ELF-1 (cell line): ENCODE results near the gene TTC23.

ENCODE experiments used
- DNase-seq: peaks from one replicate; pipeline ENCODE4 v3.0.0-alpha.2; 2016; ENCODE audit warnings: low read depth, low spot score

The TTC23 gene

DNA sequence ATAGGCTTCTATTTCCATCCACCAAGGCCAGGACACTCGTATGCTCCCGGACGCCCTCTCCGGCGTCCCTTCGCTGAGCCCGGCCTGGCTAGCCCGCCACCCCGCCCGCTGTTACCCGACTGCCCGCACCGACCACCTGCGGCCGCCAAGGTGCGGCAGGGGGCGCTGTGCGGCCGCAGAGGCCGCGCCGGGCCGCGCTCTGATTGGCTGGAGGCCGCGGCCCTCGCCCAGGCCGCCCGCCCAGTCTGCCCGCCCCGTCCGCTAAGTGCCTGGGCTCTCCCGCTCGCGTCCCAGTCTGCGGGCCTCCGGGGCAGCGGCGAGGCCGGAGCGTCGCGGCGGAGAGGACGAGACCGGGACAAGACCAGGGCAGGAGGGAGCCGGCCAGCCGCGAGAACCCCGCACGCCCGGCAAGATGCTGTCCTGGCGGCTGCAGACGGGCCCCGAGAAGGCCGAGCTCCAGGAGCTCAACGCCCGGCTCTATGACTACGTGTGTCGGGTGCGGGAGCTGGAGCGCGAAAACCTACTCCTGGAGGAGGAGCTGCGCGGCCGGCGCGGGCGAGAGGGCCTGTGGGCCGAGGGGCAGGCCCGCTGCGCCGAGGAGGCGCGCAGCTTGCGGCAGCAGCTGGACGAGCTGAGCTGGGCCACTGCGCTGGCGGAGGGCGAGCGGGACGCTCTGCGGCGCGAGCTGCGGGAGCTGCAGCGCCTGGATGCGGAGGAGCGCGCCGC lies 144.4 kb downstream of the TTC23 start, which contains the start of gene SYNM:
Gene SYNM (plus strand): TSS at position 293 of the 726 bp plus-strand sequence. CDS start 120 bp downstream, at position 413.
- peak; percentile 93 for DNase-seq

DNA sequence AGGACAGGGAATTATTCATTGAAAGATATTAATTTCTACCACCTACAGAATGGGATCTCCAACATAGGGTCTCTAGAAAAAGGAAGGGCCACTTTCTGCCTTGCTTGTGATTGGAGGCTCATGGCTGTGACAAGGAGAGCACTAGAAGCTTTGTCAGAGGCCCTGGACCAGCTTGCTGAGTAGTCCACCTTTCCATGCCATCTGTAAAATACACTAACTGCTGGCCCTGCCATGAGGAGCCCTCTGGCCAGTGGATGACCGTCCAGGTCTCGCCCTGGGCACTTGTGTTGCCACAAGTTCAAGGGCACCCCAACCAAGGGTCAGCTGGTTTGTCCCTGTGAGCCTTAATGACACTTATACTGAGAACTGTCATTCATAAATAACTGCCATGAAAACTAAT lies 146.1 kb downstream of the TTC23 start:
- no peak for DNase-seq

DNA sequence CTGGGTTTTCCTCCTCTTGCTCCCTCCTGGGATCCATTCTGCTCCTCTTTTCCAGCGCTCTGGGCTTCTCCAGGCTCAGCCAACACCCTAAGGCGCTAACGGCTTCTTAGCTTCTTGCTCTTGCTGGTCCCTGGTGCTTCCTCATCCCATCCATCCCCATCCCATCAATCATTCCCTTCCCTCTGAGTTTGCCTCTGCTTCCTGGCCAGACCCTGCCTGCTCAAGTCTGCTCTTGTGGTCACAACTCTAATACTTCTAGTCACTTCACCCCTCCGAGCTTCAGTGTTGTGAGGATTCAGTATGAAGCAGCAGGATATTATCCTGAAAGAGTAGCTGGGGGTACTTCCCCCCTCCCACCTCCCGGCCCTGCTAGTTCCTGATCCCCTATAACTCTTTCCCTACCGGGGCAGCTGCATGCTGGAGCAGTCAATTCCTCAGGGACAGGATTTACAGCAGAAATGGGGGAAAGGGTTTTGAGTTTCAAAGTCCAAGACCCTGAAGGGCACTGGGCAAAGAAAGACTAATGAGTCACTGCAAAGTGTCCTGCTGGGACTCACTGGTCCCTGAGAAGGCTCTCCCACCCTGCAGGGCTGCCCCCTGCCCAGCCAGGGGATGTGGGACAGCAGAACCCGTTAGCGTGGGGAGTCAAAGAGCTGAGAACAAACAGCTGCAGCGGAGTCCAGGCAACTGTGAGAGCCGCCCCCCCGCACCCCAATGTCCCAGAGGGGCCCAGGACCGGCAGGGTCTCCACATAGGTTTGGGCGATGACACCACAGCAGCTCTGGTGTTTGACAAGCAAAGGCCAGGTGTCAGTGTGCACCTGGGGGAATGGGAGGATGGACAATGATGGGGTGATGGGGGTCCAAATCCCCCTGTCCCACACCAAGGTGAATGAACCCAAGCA lies 146.8 kb downstream of the TTC23 start:
- DNase-seq: peak; percentile 34

DNA sequence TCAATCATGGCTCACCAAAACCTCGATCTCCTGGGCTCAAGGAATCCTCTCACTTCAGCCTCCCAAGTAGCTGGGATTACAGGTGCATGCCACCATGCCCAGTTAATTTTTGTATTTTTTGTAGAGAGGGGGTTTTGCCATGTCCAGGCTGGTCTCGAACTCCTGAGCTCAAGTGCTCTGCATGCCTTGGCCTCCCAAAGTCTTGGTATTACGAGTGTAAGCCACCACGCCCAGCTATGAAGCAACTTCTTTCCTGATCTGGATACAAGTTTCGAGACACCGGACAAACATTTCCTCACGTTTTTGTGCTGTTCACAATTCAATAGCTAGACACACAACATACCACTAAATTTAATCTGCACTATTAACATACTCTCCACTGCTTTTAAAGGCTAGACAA lies 147.9 kb downstream of the TTC23 start:
- no peak for DNase-seq

DNA sequence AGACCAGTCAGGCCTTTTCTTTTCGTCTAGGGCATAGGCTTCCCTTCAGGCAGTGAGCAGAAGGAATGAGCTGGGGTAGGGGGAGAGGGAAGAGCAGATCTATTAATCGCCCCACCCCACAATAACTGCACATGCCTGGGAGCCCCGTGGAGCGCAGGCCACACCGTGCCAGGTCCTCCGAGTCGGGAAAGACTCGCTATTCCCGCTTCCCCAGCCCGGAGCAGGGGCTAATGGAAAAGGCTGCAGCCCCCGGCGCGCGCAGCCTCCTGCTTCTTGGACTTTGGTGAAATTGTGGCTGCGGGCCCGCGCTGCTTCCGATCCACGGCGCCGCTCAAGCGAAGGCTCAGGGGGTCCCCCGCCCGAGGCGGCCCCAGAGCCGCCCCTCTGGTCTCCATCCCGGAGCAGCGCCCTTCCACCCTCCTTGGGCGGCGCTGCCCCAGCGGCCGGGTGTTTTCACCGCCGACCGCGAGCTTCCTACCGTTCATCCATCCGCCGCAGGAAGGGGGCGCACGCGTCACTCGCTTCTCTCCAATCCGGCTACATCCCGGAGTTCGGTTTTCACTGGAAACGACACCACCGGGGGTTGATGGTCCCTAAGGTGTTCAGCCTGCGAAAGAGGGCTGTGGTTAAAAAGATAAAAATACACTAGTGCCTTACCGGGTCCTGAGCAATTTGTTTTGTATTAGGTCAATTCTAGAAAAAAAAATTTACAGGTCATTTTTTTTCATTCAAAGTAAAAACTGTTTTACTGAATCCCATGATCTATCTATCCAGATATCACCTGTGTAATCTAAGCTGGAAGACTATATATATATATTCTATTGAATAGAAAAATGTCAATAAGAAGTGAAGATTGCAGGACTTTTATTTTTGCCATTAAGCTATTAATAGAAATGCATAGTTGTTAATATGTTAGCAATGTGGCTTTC lies 148.9 kb downstream of the TTC23 start:
- peak; percentile 81 for DNase-seq

DNA sequence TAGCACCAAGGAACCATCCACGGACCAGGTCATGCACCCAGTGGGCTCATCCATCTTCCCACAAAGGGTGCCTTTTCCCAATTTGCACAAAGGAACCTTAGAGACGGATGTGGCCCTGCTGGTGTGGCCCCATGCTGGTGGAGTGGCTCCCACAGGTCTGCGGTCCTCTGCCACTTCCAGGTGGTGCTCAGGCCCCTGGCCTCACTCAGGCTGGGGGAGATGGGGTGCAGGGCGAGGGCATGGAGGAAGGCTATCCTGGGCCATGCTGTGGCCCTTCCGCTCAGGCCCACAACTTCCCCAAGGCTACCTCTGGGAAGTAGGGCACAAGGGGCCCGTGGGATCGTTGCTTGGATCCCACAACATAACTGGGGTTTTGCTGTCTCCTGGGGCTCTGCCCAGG lies 149.7 kb downstream of the TTC23 start:
- DNase-seq: no peak

DNA sequence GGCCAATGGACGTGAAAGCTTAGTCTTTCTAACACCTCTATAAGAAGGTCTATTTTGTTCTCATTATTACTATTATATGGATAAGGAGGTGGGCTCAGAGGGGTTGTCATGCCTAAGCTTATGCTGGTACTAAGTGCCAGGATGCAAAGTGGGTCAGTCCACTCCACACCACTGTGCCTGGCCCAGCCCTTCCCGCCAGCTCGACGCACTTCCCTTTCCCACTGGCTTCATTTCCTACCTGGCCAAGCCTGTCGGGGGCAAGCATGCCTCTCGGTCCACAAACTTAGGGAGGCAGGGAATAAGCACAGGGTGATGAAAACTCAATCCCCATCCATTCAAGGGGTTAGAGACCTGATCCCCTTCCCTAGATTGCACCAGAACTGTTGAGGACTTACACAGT lies 150.4 kb downstream of the TTC23 start:
- no peak for DNase-seq

DNA sequence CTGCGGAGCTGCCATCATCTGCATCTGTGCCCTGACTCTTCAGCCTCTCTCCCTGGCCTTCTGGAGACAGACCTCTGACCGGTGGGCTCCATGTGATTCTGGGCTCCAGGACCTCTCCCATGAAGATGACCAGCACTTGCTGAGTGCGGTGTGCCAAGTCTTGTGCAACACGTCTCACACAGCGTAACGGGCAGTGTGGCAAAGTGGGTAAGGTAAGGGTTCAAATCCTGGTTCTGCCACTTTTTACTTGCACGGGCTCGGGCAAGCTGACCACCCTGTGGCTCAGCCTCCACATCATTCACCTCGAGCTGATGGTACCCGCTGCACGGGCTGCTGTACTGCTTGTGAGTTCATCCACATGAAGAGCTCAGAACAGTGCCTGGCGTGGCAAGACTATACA lies 151.0 kb downstream of the TTC23 start:
- no peak for DNase-seq

DNA sequence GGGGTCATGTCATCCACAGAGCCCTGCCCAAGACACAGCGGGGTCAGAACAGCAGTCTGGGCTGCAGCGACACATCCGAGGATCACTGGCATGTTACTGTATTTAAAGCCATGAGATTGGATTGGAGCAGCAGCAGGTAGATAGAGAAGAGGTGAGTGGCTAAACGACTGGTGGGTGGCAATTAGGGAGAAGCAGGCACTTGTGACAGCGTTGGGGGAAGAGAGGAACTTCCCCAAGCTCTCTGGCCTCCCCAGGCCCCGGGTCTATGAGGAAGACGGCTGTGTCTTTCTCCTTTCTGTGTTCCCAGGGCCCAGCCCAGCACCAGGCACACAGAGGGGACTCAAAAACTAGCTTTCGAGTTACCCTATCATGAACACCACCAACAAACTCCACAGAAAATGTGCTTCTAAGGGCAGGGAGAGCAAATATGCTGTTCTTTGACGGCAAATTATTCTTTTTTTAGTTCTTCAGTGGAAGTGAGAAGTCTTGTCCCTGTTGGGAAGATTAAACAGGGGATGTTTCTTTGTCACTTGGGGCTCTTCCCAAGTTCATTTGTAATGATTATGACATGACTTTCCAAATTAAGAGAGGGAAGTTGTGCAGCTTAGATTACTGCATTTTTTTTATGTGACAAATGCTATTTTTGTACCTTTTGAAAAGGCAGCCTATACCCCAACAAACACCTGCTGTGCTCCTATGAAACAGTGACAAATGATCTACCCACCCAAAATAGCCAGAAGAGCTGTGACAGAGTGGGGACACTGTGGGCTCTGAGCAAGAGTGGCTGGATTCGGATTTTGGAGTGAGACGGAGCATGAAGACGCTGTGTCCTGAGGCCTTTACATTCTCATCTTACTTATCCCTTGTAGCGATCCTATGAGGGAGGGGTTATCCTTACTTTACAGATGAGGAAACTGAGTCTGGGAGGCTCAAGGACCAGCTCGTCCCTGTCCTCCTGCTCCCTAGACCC lies 151.7 kb downstream of the TTC23 start:
- no peak for DNase-seq

DNA sequence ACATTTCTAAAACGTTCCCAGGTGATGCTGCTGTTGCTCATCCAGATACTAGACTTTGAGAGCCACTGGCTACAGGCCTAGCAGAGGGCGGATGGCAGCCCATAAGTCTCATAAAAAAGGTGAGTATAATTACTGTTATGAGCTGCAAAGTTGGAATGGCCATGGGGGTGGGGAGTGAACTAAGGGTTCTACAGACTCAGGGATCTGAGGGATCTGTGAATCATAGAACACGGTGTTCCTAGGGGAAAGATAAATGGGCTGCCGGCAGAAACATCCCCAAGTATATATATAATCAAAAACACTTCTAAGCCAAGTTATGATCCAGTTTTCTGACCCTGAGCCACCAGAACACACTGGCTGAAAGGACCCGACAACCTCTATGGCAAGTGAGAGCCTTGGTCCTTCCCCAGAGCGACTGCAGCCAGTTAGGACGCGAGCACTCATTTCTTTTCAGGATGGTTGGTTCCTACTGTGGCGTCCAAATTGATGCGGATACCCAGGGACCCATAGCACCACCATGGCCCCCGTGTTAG lies 152.4 kb downstream of the TTC23 start:
- no peak for DNase-seq

DNA sequence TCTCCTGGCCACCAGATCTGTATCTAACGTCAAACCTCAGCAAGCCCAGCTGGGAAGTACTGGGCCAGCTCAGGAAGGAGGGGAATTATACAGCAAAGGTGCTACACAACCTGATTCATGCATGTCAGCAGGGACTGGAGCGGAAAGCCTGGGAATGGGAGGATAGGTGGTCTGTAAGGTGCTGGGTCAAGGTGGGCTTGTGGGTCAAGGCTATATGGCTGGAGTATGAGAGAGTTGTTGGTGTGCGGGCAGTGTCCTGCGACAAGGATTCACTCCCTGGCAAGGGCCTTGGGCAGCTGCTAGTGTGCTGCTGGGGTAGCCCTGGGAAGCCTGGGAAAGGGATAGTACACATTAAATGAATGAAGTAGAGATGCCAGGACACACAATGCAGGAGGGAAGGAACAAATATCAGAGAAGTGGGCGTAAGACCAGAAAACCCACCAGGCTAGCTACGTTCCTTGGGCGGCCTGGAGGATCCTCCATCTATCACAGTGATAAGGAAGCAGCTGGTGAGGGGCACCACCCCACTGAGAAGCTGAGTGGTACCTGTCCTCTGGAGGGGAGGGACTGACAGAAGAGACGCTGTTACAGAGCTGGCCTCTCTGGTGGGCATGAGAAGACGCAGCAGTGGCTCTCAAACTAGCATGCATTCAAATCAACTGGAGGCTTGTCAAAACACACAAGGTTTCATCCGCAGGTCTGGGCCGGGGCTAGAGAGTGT lies 153.0 kb downstream of the TTC23 start:
- DNase-seq: no peak

DNA sequence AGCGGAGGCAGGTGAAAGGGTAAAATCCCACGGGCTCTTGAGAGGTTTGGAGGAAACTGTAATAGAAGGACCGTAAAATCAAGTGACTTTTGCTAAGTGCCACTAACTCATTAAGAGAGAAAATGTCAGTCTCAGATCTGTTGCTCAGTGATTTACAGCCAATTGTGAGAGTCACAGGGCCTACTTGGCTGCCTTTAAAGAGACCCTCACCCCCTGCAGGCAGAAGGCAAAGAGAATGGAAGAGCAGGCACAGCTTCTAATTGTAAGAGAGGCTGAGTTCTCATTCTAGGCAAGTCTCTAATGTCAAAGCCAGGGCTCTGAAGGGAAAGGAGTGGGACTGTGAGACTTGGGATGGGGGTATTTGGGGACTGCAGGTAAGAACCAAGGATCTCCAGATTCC lies 153.8 kb downstream of the TTC23 start:
- peak; percentile 59 for DNase-seq

DNA sequence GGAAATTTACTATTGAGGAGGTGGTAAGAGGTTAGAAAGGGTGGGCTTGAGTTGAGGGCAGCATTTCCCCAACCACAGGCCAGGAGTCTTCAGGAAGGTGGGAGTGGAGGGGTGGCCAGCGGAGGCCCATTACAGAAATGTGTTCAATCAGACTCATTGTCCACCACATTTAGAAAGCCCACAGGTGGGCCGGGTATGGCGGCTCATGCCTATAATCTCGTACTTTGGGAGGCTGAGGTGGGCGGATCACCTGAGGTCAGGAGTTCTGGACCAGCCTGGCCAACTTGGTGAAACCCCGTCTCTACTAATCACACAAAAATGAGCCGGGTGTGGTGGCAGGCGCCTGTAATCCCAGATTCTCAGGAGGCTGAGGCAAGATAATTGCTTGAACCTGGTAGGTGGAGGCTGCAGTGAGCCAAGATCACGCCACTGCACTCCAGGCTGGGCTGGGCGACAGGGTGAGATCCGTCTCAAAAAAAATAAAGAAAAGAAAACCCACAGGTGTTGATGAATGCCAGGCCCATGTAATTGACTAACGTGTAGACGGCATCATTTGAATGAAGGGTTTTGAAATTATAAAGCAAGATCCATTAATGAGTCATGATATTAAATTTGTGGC lies 156.7 kb downstream of the TTC23 start:
- DNase-seq: no peak

DNA sequence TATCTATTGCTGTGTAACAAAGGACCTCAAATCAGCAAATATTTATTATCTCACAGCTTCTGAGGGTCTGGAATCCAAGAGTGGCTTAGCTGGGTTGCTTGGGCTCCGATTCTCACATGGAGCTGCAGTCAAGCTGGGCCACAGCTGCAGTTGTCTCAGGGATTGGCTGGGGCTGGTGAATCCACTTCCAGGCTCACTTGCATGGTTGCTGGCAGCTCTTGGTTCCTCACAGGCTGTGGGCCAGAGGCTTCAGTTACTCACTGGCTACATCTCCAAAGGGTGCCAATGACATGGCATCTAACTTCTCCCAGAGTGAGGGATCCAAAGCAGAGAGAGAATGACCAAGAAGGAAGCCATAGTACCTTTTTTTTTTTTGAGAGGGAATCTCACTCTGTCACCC lies 158.4 kb downstream of the TTC23 start:
- no peak for DNase-seq

DNA sequence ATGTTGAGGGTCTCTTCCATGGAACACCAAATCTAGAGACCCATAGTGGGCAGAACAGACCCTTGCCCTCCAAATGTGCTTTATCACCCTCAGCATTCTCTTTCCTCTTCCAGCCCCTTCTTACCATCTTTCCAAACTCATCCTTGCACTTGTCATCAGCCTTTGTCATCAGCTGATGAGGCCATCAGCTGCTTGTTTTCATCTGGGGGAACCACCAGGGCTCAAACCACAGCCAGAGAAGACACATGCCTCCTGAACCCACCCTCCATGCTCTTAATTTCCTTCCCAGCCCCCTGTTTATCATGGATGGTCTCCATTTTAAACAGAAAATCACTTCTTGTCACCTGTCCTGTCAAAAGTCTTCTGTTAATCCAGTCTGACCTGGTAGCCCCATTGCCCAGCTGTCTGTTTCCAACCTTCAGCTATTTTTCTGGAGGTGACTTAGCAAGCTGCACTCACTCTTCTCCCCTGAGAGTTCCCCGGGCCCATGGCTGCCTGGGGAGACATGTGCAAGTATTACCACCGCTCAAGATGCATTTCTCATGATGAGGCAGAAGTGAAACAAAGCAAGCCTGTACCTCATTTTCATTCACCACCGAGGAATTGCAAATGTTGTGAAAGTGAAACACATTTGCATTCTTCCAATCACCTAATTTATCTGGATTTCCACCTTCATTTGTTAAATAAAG lies 159.2 kb downstream of the TTC23 start:
- no peak for DNase-seq

DNA sequence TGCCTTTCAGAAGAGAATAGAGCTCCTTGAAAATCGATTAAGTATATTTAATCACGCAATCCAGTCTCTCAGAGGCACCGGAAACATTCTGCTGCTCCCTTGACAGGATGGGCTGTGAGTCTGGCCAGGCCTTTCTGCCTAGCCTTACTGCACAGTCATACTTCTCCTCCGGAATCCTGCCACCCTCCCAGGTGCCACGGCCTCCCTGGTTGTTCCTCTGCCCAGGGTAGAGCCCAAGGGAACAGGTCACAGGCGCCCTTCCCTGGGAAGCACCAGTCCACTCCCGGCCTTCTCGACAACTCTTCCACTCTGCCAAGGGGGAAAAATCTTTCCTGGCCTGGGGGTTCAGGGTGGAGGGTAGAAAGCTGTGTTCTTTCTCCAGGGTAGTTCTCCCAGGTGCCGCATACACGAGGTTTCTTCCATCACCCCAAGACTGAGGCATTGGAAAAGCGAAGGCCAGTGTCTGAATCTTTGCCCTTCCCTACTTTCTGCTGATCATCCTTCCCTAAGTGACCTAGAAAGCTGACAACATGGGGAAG lies 161.9 kb downstream of the TTC23 start:
- no peak for DNase-seq

DNA sequence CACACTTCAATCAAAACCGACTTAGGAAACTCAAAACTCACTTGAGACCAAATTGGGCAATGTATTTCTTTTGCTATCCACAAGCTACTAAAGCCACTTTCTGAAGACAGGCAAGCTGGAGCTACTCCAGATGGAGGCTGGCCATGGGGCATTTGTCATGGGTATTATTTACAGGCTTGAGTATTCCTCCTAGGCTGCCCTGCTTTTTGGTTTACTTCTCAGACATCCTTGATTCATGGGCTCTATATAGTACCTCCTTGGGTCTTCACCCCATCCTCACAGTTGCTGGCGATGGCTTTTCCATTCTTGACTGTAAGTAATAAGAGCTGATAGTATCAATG lies 163.1 kb downstream of the TTC23 start:
- no peak for DNase-seq
